Activated CD4-positive, alpha-beta T cell treated with anti-CD3 and anti-CD28 coated beads, Interleukin-2, Interleukin-4, amounts not matched to agents 100 ng/mL and 50 ng/mL, durations not matched to agents 16 hours and 8 hours (primary cell): Measurements from ENCODE around the gene STEAP1B.
"Not testable (repeated sequence)": the region's sequence is repeated elsewhere in the genome, so short reads cannot be mapped to it uniquely, and the experiment has no call there.

Experiments used
- DNase-seq: peaks from one replicate; pipeline ENCODE4 v3.0.0-alpha.2; 2020; ENCODE audit warnings: low spot score

Gene STEAP1B

GRCh38 chr7:22452960-22453558 lies 46.9 kb downstream of the STEAP1B start:
- no peak for DNase-seq

GRCh38 chr7:22452142-22452959 lies 47.6 kb downstream of the STEAP1B start:
- peak; percentile 38 for DNase-seq

- DNase-seq: not testable (repeated sequence)
Measured at GRCh38 chr7:22450013-22450412, 50.0 kb downstream of the STEAP1B start.

GRCh38 chr7:22447762-22448161 lies 52.2 kb downstream of the STEAP1B start:
- peak; percentile 63 for DNase-seq

- DNase-seq: no peak
Measured at GRCh38 chr7:22447008-22447407, 53.0 kb downstream of the STEAP1B start.

- DNase-seq: no peak
Measured at GRCh38 chr7:22445853-22446252, 54.1 kb downstream of the STEAP1B start.

- no peak for DNase-seq
Measured at GRCh38 chr7:22445140-22445743, 54.7 kb downstream of the STEAP1B start.

GRCh38 chr7:22444181-22444971 lies 55.6 kb downstream of the STEAP1B start:
- no peak for DNase-seq

- DNase-seq: no peak
Measured at GRCh38 chr7:22443370-22444180, 56.4 kb downstream of the STEAP1B start.

- no peak for DNase-seq
Measured at GRCh38 chr7:22442882-22443369, 57.1 kb downstream of the STEAP1B start.

- no peak for DNase-seq
Measured at GRCh38 chr7:22442187-22442881, 57.7 kb downstream of the STEAP1B start.

GRCh38 chr7:22441157-22441556 lies 58.8 kb downstream of the STEAP1B start:
- DNase-seq: no peak

- DNase-seq: no peak
Measured at GRCh38 chr7:22438994-22439393, 61.0 kb downstream of the STEAP1B start.

- not testable (repeated sequence) for DNase-seq
Measured at GRCh38 chr7:22436552-22436951, 63.4 kb downstream of the STEAP1B start.

GRCh38 chr7:22435720-22436119 lies 64.3 kb downstream of the STEAP1B start:
- no peak for DNase-seq

GRCh38 chr7:22435105-22435504 lies 64.9 kb downstream of the STEAP1B start:
- DNase-seq: no peak

GRCh38 chr7:22433710-22434460 lies 66.1 kb downstream of the STEAP1B start:
- DNase-seq: no peak

GRCh38 chr7:22433165-22433700 lies 66.8 kb downstream of the STEAP1B start:
- DNase-seq: not testable (repeated sequence)

GRCh38 chr7:22432203-22432718 lies 67.7 kb downstream of the STEAP1B start:
- DNase-seq: no peak
